HCEC 1CT (cell line): Measurements from ENCODE around the gene PCP2.

ENCODE experiments used
- DNase-seq: peaks from one replicate; pipeline ENCODE4 v3.0.0-alpha.2; 2017

PCP2 gene

GRCh38 chr19:7633698-7634097 is at the start of gene PCP2:
Gene PCP2, minus strand, starts transcription at chr19:7633719. Its CDS starts 262 bp downstream, at chr19:7633457.
- DNase-seq, result no peak

GRCh38 chr19:7682175-7682855 is 48.8 kb upstream of the PCP2 start:
- no peak for DNase-seq

- peak; percentile 32 for DNase-seq
Measured at GRCh38 chr19:7681340-7682174, 48.0 kb upstream of the PCP2 start.

- peak; percentile 68 for DNase-seq
Measured at GRCh38 chr19:7680606-7681339, 47.3 kb upstream of the PCP2 start, which contains the start of gene TRAPPC5. Gene TRAPPC5, plus strand, starts transcription at chr19:7680833. Its CDS starts 1,421 bp downstream, at chr19:7682254.

- no peak for DNase-seq
Measured at GRCh38 chr19:7679771-7680605, 46.5 kb upstream of the PCP2 start.

GRCh38 chr19:7678971-7679751 is 45.6 kb upstream of the PCP2 start:
- DNase-seq, result no peak

- DNase-seq, result no peak
Measured at GRCh38 chr19:7677669-7678311, 44.3 kb upstream of the PCP2 start.

- DNase-seq, result no peak
Measured at GRCh38 chr19:7676854-7677253, 43.3 kb upstream of the PCP2 start, which contains the start of gene MCEMP1. Gene MCEMP1, plus strand, starts transcription at chr19:7677090. Its CDS starts 31 bp downstream, at chr19:7677121.

- no peak for DNase-seq
Measured at GRCh38 chr19:7676376-7676775, 42.9 kb upstream of the PCP2 start.

- peak; percentile 60 for DNase-seq
Measured at GRCh38 chr19:7674010-7675005, 40.8 kb upstream of the PCP2 start.

- no peak for DNase-seq
Measured at GRCh38 chr19:7672522-7672921, 39.0 kb upstream of the PCP2 start.

GRCh38 chr19:7670790-7671189 is 37.3 kb upstream of the PCP2 start:
- no peak for DNase-seq

- DNase-seq, result no peak
Measured at GRCh38 chr19:7670150-7670783, 36.7 kb upstream of the PCP2 start.

GRCh38 chr19:7669641-7670040 is 36.1 kb upstream of the PCP2 start:
- DNase-seq, result no peak

GRCh38 chr19:7668842-7669241 is 35.3 kb upstream of the PCP2 start, which contains the start of gene RETN:
Gene RETN, plus strand, starts transcription at chr19:7669049. Its CDS starts 278 bp downstream, at chr19:7669327.
- no peak for DNase-seq

GRCh38 chr19:7665076-7665475 is 31.6 kb upstream of the PCP2 start:
- DNase-seq, result peak; percentile 15

GRCh38 chr19:7663706-7664105 is 30.2 kb upstream of the PCP2 start:
- DNase-seq, result no peak

- DNase-seq, result no peak
Measured at GRCh38 chr19:7662657-7663056, 29.1 kb upstream of the PCP2 start.
